SJSA1 (cell line): Measurements from ENCODE around the gene SNURF. TPM values are rescaled to one million over a fixed set of nuclear protein-coding genes. Genes with fewer than 3 reads are reported as not detected.
"Not testable (repeated sequence)": the region's sequence is repeated elsewhere in the genome, so short reads cannot be mapped to it uniquely, and the experiment has no call there.

ENCODE experiments used
- DNase-seq, 2 experiments: peaks; one replicate each; pipeline ENCODE4 v3.0.0-alpha.2; 2015 to 2020; ENCODE audit warnings: low spot score in 2 of 2, low read depth in 1 of 2
- H3K27ac ChIP-seq: fragments of 250-450 bp; sonication (Bioruptor Pico); 2 replicates; pipeline ENCODE4 v1.5.1; 2020; ENCODE audit warnings: mild to moderate bottlenecking, moderate library complexity
- H3K27me3 ChIP-seq: fragments of 250-450 bp; sonication (Bioruptor Pico); replicated peaks from 2 replicates; pipeline ENCODE4 v1.5.1; 2020; ENCODE audit warnings: mild to moderate bottlenecking, moderate library complexity
- H3K36me3 ChIP-seq: fragments of 250-450 bp; sonication (Bioruptor Pico); 2 replicates; pipeline ENCODE4 v1.5.1; 2020; ENCODE audit warnings: mild to moderate bottlenecking
- H3K4me1 ChIP-seq: fragments of 250-450 bp; sonication (Bioruptor Pico); replicated peaks from 2 replicates; pipeline ENCODE4 v1.6.1; 2021; ENCODE audit warnings: mild to moderate bottlenecking
- H3K4me3 ChIP-seq: fragments of 250-450 bp; sonication (Bioruptor Pico); 2 replicates; pipeline ENCODE4 v1.5.1; 2020; ENCODE audit warnings: mild to moderate bottlenecking
- H3K9me3 ChIP-seq: fragments of 250-450 bp; sonication (Bioruptor Pico); replicated peaks from 2 replicates; pipeline ENCODE4 v1.5.1; 2020; ENCODE audit warnings: mild to moderate bottlenecking
- total RNA-seq: library from RNA; depleted of rRNA; stranded (reverse); fragments of >200 nt; shearing (Covaris generic); gene quantifications from 2 replicates; pipeline ENCODE4 v1.2.3, GENCODE V29; 2014

The SNURF gene
- total RNA-seq, 1 experiment from 2014 or later = 3.6 TPM

DNA sequence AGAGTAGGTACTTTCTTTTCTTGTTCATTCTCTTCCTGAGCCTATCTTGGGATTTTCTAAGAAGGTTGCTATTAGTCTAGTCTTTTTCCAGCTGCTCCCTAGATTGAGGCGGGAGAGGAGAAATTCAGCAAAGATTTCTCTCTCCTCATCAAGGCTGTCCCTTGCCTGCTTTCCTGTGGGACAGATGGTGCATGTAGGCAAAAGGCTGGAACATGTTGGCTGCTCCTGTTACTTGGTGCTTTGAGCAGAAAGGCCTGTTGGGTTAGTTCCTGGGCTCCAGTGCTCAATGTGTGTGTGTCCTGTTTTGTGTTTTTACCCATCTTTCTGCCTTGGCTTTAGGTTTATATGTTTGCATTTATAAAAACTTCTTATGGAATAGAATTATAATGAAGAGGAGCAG, 9.1 kb upstream of the SNURF start:
- no peak for DNase-seq
- Histone ChIP-seq H3K36me3 (no peaks in the 10 kb centered on the region), H3K27me3 (no peaks in the 10 kb centered on the region; the same call in 1 of the 2 replicates)

DNA sequence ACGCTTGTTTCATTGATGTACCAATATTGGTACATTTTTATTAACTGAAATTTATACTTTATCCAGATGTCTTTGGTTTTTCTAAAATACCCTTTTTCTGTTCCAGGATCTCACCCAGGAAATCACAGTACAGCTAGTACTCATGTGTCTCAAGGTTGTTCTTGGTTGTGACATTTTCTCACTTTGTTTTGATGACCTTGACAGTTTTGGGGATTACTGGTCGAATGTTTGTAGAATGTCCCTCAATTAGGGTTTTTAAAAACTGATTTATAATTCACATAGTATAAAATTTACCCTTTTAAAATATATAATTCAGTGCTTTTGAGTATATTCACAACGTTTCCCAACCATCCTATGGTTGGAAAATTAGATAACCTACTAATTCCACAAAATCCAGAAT, 6.3 kb upstream of the SNURF start:
- Histone ChIP-seq H3K9me3 (no peaks in the 10 kb centered on the region), H3K36me3 (no peaks in the 10 kb centered on the region), H3K4me1 (no peaks in the 10 kb centered on the region), H3K27ac (no peak overlapping the region), H3K4me3 (no peak overlapping the region), H3K27me3 (no peaks in the 10 kb centered on the region; the same call in 1 of the 2 replicates)
- DNase-seq = no peak

More for the DNA sequence above, 9.1 kb upstream of the SNURF start:
- H3K4me3 ChIP-seq = no peak overlapping the region
- H3K9me3 ChIP-seq = no peaks in the 10 kb centered on the region; the same call in 1 of the 2 replicates
- H3K27ac ChIP-seq = no peak overlapping the region
- H3K4me1 ChIP-seq = no peaks in the 10 kb centered on the region

DNA sequence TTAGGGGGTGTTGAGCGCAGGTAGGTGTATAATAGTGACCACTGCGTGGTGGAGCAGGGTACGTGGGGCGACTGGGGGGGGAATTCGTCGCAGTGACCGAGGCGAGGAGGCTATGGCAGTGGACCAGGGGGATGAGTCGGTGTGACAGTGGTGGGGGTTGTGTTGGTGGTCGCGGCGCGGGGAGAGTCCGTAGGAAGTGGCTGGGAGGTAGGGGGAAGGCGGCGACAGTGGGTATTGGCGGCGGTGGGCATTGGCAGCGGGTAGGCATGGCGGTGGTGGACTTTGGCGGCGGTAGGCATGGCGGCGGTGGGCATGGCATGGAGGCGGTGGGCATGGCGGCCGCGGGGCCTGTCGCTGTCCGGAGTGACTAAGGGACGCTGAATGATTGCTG, 739 bp downstream of the SNURF start:
- no peak overlapping the region for H3K27ac ChIP-seq
- 0 out of 2 replicates have a peak, but pooled peaks cover 5% of the 10 kb centered on the region for H3K4me1 ChIP-seq
- no peaks in the 10 kb centered on the region; the same call in 1 of the 2 replicates for H3K36me3 ChIP-seq
- no peaks in the 10 kb centered on the region; the same call in 1 of the 2 replicates for H3K9me3 ChIP-seq
- no peaks in the 10 kb centered on the region for H3K27me3 ChIP-seq
- DNase-seq = no peak
- peak overlapping the region; percentile 55 for H3K4me3 ChIP-seq

DNA sequence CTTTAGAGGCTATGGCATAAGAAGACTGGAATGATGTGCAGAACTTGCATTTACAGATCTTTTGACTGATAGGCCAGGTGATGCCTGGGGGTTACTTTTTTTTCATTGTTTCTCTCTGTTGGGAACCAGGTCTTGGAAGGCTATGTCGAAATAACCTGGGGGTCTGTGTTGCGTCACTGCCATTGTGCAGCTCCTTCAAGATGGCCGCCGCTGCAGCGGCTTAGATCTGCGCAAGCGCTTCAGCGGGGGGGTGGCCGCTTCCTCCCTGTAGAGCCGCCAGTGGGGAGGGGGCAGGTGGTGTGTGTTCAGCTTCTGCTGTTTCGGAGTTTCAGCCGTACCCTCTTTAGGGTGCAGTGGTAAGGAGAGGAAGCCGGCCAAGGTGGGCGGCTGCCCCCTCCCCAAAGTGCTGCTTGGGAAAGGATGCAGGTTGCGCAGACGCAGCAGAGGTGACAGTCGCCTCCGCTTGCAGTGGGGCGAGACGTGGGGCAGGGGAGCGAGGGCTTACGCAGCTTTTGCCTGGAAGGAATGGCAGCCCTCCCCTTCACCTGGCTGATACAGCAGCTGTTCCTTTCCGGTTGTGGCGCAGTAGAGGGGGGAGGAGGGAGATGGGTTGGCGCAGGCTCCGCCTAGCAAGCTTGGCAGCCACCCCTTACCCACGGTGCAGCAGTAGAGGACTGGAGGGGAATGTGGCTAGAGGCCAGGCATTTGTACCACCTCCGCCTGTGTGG, 1.5 kb downstream of the SNURF start:
- H3K27ac ChIP-seq = no peak overlapping the region
- peak overlapping the region; percentile 55 for H3K4me3 ChIP-seq
- no peaks in the 10 kb centered on the region; the same call in 1 of the 2 replicates for H3K36me3 ChIP-seq
- H3K4me1 ChIP-seq = 0 out of 2 replicates have a peak, but pooled peaks cover 5% of the 10 kb centered on the region
- peak; percentile 45 to 48 for DNase-seq
- H3K9me3 ChIP-seq = no peaks in the 10 kb centered on the region; the same call in 1 of the 2 replicates
- H3K27me3 ChIP-seq = no peaks in the 10 kb centered on the region

DNA sequence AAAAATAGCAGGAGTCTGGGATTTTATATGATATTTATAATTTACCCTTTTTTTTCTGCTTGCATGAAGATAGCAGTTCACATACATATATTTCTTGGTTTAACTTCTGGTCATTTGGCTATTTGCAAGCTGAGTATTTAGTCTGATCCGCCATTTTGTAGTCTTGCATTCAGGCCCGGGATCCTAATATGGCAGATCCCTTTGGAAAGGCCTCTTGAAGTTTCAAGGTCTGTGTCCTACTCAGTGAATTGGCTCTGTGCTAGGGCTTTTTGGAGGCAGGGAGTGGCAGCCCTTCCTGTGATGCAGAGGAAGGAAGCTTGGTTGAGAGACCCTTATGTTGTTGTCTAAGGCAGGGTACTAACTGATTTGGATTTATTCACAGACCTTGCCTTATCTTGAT, 2.9 kb downstream of the SNURF start:
- no peak for DNase-seq
- Histone ChIP-seq H3K4me3 (no peak overlapping the region), H3K27ac (no peak overlapping the region), H3K36me3 (no peaks in the 10 kb centered on the region; the same call in none of the 2 replicates), H3K9me3 (no peaks in the 10 kb centered on the region; the same call in 1 of the 2 replicates), H3K27me3 (no peaks in the 10 kb centered on the region), H3K4me1 (0 out of 2 replicates have a peak, but pooled peaks cover 5% of the 10 kb centered on the region)

DNA sequence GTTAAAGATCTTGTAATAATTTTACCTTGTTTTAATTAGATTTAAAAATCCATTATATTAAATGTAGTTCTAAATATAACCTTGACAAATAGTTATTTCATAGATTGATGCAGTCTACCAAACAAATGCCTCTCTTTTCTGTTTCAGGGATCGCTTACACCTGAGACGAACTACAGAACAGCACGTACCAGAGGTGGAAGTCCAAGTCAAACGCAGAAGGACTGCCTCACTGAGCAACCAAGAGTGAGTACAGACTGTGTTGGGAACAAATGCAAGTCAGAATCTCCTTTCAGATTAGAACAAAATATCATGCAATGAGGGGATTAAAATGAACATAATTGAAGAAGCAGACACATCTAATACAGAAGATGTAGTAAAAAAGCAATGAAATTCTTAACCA, 7.2 kb downstream of the SNURF start:
- Histone ChIP-seq H3K4me3 (no peak overlapping the region), H3K27ac (no peak overlapping the region), H3K27me3 (no peaks in the 10 kb centered on the region), H3K4me1 (no peaks in the 10 kb centered on the region), H3K9me3 (no peaks in the 10 kb centered on the region), H3K36me3 (peaks cover 3% of the 10 kb centered on the region)
- no peak for DNase-seq

DNA sequence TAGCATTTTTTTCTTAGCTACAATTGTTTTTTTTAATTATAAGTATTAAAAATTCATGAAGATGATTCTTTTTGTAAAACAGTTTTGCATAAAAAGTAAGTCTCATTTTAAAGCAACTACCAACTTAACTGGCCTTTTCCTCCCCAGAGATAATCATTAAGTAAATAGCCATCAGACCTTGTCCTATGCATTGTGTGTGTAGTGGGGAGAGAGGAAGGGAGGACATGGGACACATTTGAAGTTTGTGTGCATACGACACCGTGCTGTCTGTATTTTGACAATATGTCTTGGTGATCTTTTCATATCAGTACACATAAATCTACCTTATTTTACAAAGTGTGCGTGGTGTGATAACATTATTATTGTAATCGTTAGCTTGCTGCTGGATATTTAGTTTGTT, 8.1 kb downstream of the SNURF start:
- Histone ChIP-seq H3K4me1 (no peaks in the 10 kb centered on the region), H3K4me3 (no peak overlapping the region), H3K9me3 (no peaks in the 10 kb centered on the region), H3K36me3 (peaks cover 4% of the 10 kb centered on the region), H3K27me3 (no peaks in the 10 kb centered on the region), H3K27ac (no peak overlapping the region)
- no peak for DNase-seq

DNA sequence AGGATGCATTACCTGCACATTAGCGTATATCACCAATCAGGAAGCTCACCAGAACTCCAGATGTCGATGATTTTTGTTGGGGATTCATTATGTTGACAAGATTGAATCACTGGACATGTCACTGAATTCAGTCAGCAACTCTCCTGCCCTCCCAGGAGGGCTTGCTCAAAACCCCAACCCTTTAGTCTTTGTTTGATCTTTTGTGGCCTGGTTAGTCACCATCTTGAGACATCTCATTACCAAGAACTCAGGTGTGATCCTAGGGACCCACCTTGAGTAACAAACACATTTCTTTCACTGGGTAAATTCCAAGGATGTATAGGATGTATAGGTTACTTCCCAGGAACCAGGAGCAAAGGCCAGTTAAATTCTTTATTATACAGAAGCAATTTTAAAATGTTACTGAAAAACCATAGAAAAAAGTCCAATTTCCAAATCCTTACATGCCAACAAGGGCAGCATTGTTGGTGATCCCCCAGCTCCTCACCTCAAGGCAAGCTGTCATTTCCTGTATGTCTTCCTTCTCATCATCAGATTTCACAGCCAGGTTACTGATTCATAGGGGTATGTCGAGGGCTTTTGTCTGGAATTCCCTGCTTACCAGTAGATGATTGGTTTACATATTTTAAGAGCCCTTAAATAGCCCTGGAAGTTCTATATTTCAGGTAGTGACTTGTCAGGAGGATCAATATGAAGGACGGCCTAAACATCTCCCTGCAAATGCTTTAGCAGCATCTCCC, 11.7 kb downstream of the SNURF start:
- Histone ChIP-seq H3K4me3 (no peak overlapping the region), H3K27ac (no peak overlapping the region), H3K36me3 (peaks cover 12% of the 10 kb centered on the region), H3K9me3 (no peaks in the 10 kb centered on the region; the same call in 1 of the 2 replicates), H3K27me3 (no peaks in the 10 kb centered on the region), H3K4me1 (no peaks in the 10 kb centered on the region)
- DNase-seq = no peak

DNA sequence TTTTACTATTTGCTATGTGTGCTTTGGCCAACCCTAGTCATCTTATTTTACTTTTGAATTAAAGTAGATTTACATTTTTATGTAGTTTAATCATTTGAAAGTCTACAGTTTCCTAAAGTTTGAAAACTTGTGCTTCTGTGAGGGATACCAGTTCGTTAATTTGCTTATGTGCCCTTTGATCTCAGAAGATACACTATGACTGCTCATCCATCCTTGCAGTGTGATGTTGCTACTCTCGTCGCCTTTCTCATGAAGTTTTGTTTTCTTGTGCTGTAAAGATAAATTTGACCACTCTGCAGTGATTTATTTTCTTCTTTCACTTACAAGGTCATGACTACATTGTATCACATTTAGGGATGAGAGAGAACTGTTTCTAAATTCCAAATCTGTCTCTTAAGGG, 16.3 kb downstream of the SNURF start:
- Histone ChIP-seq H3K27me3 (no peaks in the 10 kb centered on the region), H3K9me3 (no peaks in the 10 kb centered on the region; the same call in 1 of the 2 replicates), H3K36me3 (peaks cover 8% of the 10 kb centered on the region), H3K4me1 (no peaks in the 10 kb centered on the region), H3K27ac (no peak overlapping the region), H3K4me3 (no peak overlapping the region)
- no peak for DNase-seq

DNA sequence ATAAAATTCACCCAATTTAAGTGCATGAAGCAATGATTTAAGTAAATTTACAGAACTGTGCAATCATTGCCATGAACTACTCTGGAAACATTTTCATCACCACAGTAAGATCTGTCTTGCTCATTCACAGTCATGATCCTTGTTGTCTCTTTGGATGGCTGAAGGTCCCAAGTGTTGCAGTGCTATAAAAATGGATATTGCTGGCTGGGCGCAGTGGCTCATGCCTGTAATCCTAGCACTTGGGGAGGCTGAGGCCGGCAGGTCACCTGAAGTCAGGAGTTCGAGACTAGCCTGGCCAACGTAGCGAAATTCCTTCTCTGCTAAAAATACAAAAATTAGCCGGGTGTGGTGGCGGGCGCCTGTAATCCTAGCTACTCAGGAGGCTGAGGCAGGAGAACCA, 17.0 kb downstream of the SNURF start:
- H3K4me3 ChIP-seq = no peak overlapping the region
- H3K4me1 ChIP-seq = no peaks in the 10 kb centered on the region
- no peaks in the 10 kb centered on the region; the same call in 1 of the 2 replicates for H3K9me3 ChIP-seq
- DNase-seq = no peak
- no peak overlapping the region for H3K27ac ChIP-seq
- no peaks in the 10 kb centered on the region for H3K27me3 ChIP-seq
- peaks cover 8% of the 10 kb centered on the region for H3K36me3 ChIP-seq

DNA sequence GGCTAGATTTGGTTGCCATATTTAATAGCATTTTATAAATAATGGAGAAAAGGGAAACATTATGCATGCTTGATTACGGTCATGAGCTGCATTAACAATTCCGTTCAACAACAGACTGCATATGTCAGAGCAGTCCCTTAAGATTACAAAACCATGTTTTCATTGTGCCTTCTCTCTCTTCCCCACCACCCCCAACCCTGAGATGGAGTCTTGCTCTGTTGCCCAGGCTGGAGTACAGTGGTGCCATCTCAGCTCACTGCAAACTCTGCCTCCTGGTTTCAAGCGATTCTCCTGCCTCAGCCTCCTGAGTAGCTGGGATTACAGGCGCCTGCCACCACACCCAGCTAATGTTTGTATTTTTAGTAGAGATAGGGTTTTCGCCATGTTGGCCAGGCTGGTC, 17.9 kb downstream of the SNURF start:
- not testable (repeated sequence) for H3K4me1 ChIP-seq, H3K27ac ChIP-seq, DNase-seq, H3K9me3 ChIP-seq, H3K36me3 ChIP-seq, H3K27me3 ChIP-seq, H3K4me3 ChIP-seq

DNA sequence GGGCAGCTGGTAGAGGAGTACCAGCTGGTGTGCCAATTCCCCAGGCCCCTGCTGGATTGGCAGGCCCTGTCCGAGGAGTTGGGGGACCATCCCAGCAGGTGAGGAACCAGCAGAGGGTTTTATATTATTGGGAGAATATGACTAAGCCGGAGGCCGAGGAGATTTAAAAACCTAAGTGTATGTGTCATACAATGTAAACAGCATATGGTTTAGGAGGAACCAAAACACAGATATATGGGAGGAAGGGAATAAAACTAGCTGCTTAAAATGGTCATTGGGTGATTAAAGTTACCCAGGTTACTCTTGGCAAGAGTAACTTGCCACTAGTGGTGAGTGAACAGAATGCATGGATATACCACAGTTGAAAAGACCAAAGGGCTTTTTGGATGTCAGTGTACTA, 22.1 kb downstream of the SNURF start:
- Histone ChIP-seq H3K4me1 (no peaks in the 10 kb centered on the region), H3K36me3 (peaks cover 18% of the 10 kb centered on the region), H3K9me3 (no peaks in the 10 kb centered on the region), H3K4me3 (no peak overlapping the region), H3K27me3 (no peaks in the 10 kb centered on the region), H3K27ac (no peak overlapping the region)
- DNase-seq = no peak

DNA sequence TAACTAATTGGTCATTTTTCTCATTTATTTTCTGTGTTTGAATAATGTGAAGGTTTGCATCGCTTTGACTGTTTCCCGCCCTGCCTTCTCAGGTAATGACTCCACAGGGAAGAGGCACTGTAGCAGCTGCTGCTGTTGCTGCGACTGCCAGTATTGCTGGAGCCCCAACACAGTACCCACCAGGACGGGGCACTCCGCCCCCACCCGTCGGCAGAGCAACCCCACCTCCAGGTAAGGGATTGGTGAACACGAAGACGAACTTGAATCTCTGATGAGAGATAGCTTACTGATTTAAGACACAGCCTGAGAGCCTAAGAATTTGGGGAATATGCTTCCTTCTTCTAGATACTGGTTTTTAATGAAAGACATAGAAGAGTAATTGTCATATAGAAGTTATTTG, 22.9 kb downstream of the SNURF start:
- DNase-seq = no peak
- no peaks in the 10 kb centered on the region for H3K9me3 ChIP-seq
- no peaks in the 10 kb centered on the region for H3K4me1 ChIP-seq
- peaks cover 22% of the 10 kb centered on the region for H3K36me3 ChIP-seq
- H3K4me3 ChIP-seq = no peak overlapping the region
- no peak overlapping the region for H3K27ac ChIP-seq
- H3K27me3 ChIP-seq = no peaks in the 10 kb centered on the region

DNA sequence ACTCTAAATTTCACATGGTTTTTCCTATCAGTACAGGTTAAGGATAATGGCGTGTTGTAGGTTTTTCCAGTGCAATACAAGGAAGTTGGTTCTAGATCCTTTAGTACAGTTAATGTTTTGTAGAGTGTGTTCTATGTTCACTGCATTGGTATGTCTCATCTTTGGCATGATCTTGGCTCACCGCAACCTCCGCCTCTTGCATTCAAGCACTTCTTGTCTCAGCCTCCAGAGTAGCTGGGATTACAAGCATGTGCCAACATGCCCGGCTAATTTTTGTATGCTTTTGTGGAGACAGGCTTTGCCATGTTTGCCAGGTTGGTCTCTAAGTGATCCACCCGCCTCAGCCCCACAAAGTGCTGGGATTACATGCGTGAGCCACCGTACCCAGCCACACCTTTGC, 30.4 kb downstream of the SNURF start:
- Histone ChIP-seq H3K36me3 (peaks cover 14% of the 10 kb centered on the region), H3K4me3 (no peak overlapping the region)
- no peak for DNase-seq

More for the DNA sequence above, 30.4 kb downstream of the SNURF start:
- Histone ChIP-seq H3K27me3 (no peaks in the 10 kb centered on the region), H3K27ac (no peak overlapping the region), H3K9me3 (no peaks in the 10 kb centered on the region; the same call in 1 of the 2 replicates), H3K4me1 (no peaks in the 10 kb centered on the region)
